DOHH2 (cell line): ENCODE measurements around the gene THRSP.

Source experiments
- H3F3A ChIP-seq: fragments of 200-600 bp; sonication (generic), shearing (Covaris generic); 2 replicates; pipeline ENCODE4 v1.6.0; 2016; ENCODE audit warnings: antibody characterized with exemption, mild to moderate bottlenecking; ENCODE audit not compliant: control insufficient read depth, insufficient read depth
- H3K27ac ChIP-seq: fragments of 200-600 bp; sonication (generic); 2 replicates; pipeline ENCODE4 v1.5.1; 2014; ENCODE audit warnings: low read depth, mild to moderate bottlenecking, low read length, moderate library complexity
- H3K27me3 ChIP-seq: fragments of 200-600 bp; sonication (generic); 2 replicates; pipeline ENCODE4 v1.6.1; 2014; ENCODE audit warnings: mild to moderate bottlenecking, low read length, mixed read lengths; ENCODE audit not compliant: control insufficient read depth
- H3K36me3 ChIP-seq: fragments of 200-600 bp; sonication (generic); 2 replicates; pipeline ENCODE4 v1.6.1; 2014; ENCODE audit warnings: mild to moderate bottlenecking, low read length, moderate library complexity, mixed read lengths; ENCODE audit not compliant: control insufficient read depth
- H3K4me1 ChIP-seq: fragments of 200-600 bp; sonication (generic); 2 replicates; pipeline ENCODE4 v1.6.1; 2014; ENCODE audit warnings: mild to moderate bottlenecking, low read length, mixed read lengths; ENCODE audit not compliant: control insufficient read depth
- H3K4me2 ChIP-seq: fragments of 200-600 bp; sonication (generic); 2 replicates; pipeline ENCODE4 v1.6.0; 2014; ENCODE audit warnings: mild to moderate bottlenecking, low read length, moderate library complexity
- H3K4me3 ChIP-seq: fragments of 200-600 bp; sonication (generic); 2 replicates; pipeline ENCODE4 v1.5.1; 2014; ENCODE audit warnings: mild to moderate bottlenecking, low read length, mixed read lengths
- H3K79me2 ChIP-seq: fragments of 200-600 bp; sonication (generic); 2 replicates; pipeline ENCODE4 v1.6.1; 2014; ENCODE audit warnings: mild to moderate bottlenecking, low read length, mixed read lengths; ENCODE audit not compliant: control insufficient read depth
- H3K9me2 ChIP-seq: fragments of 200-600 bp; sonication (generic); replicated peaks from 2 replicates; pipeline ENCODE4 v1.6.1; 2014; ENCODE audit warnings: mild to moderate bottlenecking, low read length, mixed read lengths; ENCODE audit not compliant: control insufficient read depth
- H3K9me3 ChIP-seq: fragments of 200-600 bp; sonication (generic); 2 replicates; pipeline ENCODE4 v1.6.1; 2014; ENCODE audit warnings: antibody characterized with exemption, low read length, mixed read lengths; ENCODE audit not compliant: control insufficient read depth, insufficient read depth
- H4K20me1 ChIP-seq: fragments of 200-600 bp; sonication (generic); 2 replicates; pipeline ENCODE4 v1.6.0; 2014; ENCODE audit warnings: low read depth, mild to moderate bottlenecking, antibody characterized with exemption, low read length, moderate library complexity; ENCODE audit not compliant: control insufficient read depth, insufficient read depth
- EZH2phosphoT487 ChIP-seq: fragments of 200-600 bp; sonication (generic); IDR thresholded peaks from 2 replicates; pipeline ENCODE4 v1.6.1; 2017; ENCODE audit warnings: borderline replicate concordance, mild to moderate bottlenecking, antibody characterized with exemption, low read length, moderate library complexity, mixed read lengths
- TF ChIP-seq, protein P1 (sequence below): fragments of 200-600 bp; sonication (generic); IDR thresholded peaks from one replicate; pipeline ENCODE4 v1.5.1; 2014; ENCODE audit warnings: antibody characterized with exemption, mild to moderate bottlenecking, low read depth, low read length; ENCODE audit not compliant: poor library complexity, severe bottlenecking

The THRSP gene

DNA sequence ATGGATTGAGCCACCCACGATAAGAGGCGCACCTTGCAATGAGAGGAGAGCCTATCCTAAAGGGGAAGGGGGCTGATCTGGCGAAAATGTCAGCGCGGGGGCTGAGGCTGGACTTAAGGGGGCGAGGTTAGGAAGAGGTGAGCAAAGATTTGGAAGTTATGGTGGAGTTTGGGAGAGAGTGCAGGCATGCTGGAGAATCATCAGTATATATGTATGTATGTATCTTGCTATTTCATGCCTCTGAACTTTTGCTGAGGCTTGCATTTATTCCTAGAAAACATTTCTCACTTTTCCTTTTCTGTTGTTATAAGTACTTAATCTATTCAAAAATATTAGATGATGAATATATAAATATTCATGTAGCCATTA is 17.2 kb upstream of the THRSP start:
- no peaks in the 10 kb centered on the region for H3K9me3 ChIP-seq
- H3K36me3 ChIP-seq: no peaks in the 10 kb centered on the region
- H3K27me3 ChIP-seq: no peaks in the 10 kb centered on the region
- no peak overlapping the region for H3K4me3 ChIP-seq
- H3K9me2 ChIP-seq: no peaks in the 10 kb centered on the region
- no peak overlapping the region for H3K27ac ChIP-seq
- H3K4me2 ChIP-seq: peak overlapping the region; percentile 62; the same call in 1 of the 2 replicates
- H3K79me2 ChIP-seq: no peaks in the 10 kb centered on the region
- H3F3A ChIP-seq: no peaks in the 10 kb centered on the region
- no peak for TF ChIP-seq EZH2phosphoT487
- TF ChIP-seq, protein P1, sequence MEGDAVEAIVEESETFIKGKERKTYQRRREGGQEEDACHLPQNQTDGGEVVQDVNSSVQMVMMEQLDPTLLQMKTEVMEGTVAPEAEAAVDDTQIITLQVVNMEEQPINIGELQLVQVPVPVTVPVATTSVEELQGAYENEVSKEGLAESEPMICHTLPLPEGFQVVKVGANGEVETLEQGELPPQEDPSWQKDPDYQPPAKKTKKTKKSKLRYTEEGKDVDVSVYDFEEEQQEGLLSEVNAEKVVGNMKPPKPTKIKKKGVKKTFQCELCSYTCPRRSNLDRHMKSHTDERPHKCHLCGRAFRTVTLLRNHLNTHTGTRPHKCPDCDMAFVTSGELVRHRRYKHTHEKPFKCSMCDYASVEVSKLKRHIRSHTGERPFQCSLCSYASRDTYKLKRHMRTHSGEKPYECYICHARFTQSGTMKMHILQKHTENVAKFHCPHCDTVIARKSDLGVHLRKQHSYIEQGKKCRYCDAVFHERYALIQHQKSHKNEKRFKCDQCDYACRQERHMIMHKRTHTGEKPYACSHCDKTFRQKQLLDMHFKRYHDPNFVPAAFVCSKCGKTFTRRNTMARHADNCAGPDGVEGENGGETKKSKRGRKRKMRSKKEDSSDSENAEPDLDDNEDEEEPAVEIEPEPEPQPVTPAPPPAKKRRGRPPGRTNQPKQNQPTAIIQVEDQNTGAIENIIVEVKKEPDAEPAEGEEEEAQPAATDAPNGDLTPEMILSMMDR: peak; percentile 18
- peaks cover 5% of the 10 kb centered on the region for H3K4me1 ChIP-seq
- H4K20me1 ChIP-seq: no peaks in the 10 kb centered on the region

DNA sequence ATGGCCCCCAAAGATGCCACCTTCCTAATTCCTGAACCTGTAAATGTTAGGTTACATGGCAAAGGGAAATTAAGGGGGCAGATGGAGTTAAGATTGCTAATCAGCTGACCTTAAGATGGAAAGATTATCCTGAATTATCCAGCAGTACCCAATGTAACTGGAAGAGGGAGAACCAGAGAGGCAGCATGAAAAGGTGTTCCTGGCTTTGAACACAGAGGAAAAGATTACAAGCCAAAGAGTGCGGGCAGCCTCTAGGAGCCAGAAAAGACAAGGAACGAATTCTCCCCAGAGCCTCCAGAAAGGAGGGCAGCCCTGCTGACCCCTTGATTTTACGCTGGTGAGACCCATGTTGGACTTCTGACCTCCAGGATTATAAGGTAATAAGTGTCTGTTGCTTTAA is 15.1 kb upstream of the THRSP start:
- no peak overlapping the region for H3K27ac ChIP-seq
- H4K20me1 ChIP-seq: no peaks in the 10 kb centered on the region
- no peaks in the 10 kb centered on the region for H3K9me2 ChIP-seq
- no peaks in the 10 kb centered on the region for H3F3A ChIP-seq
- H3K9me3 ChIP-seq: no peaks in the 10 kb centered on the region
- no peak for TF ChIP-seq EZH2phosphoT487
- TF ChIP-seq, protein P1: no peak
- H3K4me2 ChIP-seq: no peak overlapping the region
- no peaks in the 10 kb centered on the region for H3K27me3 ChIP-seq
- no peaks in the 10 kb centered on the region for H3K36me3 ChIP-seq
- H3K4me3 ChIP-seq: no peak overlapping the region
- H3K4me1 ChIP-seq: peaks cover 5% of the 10 kb centered on the region
- H3K79me2 ChIP-seq: no peaks in the 10 kb centered on the region

DNA sequence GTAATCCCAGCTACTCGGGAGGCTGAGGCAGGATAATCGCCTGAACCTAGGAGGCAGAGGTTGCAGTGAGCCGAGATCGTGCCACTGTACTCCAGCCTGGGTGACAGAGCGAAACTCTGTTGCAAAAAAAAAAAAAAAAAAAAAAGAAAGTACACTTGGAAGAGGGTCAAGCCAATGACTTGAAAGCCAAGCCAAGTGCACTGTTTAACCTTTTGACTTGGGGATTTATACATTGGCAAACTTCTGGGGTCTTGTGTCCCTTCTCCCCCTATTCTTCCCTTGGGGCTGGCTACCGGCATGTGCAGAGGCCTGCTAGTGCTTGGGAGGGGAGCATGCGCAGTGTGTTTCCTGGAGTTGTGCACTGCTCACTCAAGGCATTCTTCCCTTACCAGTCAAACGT is 14.3 kb upstream of the THRSP start:
- H4K20me1 ChIP-seq: no peaks in the 10 kb centered on the region
- no peaks in the 10 kb centered on the region for H3K9me2 ChIP-seq
- no peaks in the 10 kb centered on the region for H3K27me3 ChIP-seq
- no peaks in the 10 kb centered on the region for H3K79me2 ChIP-seq
- H3K36me3 ChIP-seq: no peaks in the 10 kb centered on the region
- H3K4me1 ChIP-seq: peaks cover 5% of the 10 kb centered on the region
- H3K4me2 ChIP-seq: no peak overlapping the region
- no peaks in the 10 kb centered on the region for H3F3A ChIP-seq
- no peaks in the 10 kb centered on the region for H3K9me3 ChIP-seq
- no peak overlapping the region for H3K4me3 ChIP-seq
- no peak overlapping the region for H3K27ac ChIP-seq
- TF ChIP-seq EZH2phosphoT487: no peak
- TF ChIP-seq, protein P1: no peak
